LoVo (cell line): Measurements from ENCODE around the gene LIPK.
"Not testable (repeated sequence)": the region's sequence is repeated elsewhere in the genome, so short reads cannot be mapped to it uniquely, and the experiment has no call there.

ENCODE experiments used
- DNase-seq: peaks from one replicate; pipeline ENCODE4 v3.0.0-alpha.2; 2016; ENCODE audit warnings: low spot score

Gene LIPK

GRCh38 chr10:88715517-88715916, 9.5 kb downstream of the LIPK start:
- no peak for DNase-seq

GRCh38 chr10:88721392-88721791, 15.3 kb downstream of the LIPK start:
- DNase-seq = no peak

GRCh38 chr10:88725798-88726197, 19.7 kb downstream of the LIPK start:
- DNase-seq = no peak

- no peak for DNase-seq
Measured at GRCh38 chr10:88728107-88728763, 22.2 kb downstream of the LIPK start.

GRCh38 chr10:88730864-88731263, 24.8 kb downstream of the LIPK start:
- no peak for DNase-seq

DNA sequence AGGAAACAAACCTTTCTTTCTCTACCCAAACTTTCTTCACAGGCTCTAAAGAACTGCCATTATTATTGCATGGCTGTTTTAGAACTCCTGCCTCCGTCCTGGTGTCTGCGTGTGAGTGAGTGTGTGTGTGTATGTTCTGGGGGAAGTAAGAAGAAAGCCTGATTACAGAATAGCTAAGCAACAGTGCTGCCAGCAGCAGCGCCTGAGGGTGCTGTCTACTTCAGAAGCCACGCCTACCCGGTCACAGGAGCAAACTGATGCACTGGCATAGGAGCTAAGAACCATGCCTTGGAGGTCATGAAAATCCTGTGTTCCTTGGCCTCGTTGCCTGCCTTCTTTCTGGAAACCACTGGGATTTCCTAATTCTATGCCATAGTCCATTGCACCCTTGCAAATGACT, 25.2 kb downstream of the LIPK start:
- no peak for DNase-seq

- no peak for DNase-seq
Measured at GRCh38 chr10:88733215-88733614, 27.2 kb downstream of the LIPK start.

GRCh38 chr10:88735661-88736060, 29.6 kb downstream of the LIPK start:
- no peak for DNase-seq

GRCh38 chr10:88741921-88742320, 35.9 kb downstream of the LIPK start:
- DNase-seq = not testable (repeated sequence)

GRCh38 chr10:88742448-88742847, 36.4 kb downstream of the LIPK start:
- DNase-seq = no peak

DNA sequence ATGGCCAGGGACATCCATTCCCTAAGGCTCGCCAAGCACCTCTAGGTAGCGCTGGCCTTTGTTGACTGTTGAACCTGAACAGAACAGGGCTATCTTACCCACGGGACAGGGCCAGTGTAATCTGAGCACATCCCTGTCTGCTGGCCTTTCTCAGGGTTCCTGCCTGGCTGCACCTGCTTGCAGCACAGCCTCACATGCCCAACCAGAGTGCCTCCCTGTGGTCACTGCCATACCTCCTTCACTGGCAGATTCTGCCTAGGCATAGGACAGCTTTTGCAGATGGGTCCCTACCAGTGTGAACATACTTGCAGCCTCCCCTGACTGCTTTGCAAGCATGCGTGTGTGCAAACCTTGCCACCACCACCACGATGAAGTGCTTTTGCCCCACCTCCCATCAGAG, 38.0 kb downstream of the LIPK start:
- no peak for DNase-seq

DNA sequence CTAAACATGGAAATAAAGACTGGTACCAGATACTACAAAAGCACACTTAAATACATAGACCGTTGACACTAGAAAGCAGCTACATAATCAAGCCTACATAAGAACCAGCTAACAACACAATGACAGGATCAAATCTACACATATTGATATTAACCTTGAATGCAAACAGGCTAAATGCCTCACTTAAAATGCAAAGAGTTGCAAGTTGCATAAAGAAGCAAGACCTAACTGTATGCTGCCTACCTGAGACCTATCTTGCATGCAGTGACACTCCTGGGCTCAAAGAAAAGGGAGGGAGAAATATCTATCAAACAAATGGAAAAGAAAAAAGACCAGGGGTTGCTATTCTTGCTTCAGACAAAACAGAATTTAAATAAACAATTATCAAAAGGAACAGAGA, 39.6 kb downstream of the LIPK start:
- DNase-seq = no peak

- DNase-seq = no peak
Measured at GRCh38 chr10:88754287-88754686, 48.2 kb downstream of the LIPK start.

GRCh38 chr10:88755753-88756152, 49.7 kb downstream of the LIPK start:
- DNase-seq = no peak

- no peak for DNase-seq
Measured at GRCh38 chr10:88756660-88757059, 50.6 kb downstream of the LIPK start.

- DNase-seq = no peak
Measured at GRCh38 chr10:88759366-88760101, 53.5 kb downstream of the LIPK start, which contains the start of gene LIPN. Gene LIPN, plus strand, starts transcription at chr10:88760020. Its CDS starts 1,386 bp downstream, at chr10:88761406.

GRCh38 chr10:88762906-88763305, 56.9 kb downstream of the LIPK start:
- no peak for DNase-seq

DNA sequence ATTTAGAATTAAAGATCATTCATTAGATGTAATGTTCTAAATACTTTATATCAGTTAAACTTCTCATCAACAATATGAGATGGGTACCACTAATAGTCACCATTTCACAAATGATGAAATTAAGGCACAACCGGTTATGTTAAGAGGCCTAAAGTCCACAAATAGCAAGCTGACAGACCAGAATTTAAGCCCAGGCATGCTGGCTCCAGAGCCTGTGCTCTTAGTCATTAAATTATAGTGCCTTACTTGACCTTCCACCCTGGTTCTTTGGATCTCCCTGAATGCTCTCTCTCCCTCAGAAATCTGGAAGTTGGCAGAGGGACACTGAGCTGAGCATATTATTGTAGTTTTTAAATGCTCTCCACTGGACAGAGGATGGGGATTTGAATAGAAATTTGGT, 57.4 kb downstream of the LIPK start:
- no peak for DNase-seq

DNA sequence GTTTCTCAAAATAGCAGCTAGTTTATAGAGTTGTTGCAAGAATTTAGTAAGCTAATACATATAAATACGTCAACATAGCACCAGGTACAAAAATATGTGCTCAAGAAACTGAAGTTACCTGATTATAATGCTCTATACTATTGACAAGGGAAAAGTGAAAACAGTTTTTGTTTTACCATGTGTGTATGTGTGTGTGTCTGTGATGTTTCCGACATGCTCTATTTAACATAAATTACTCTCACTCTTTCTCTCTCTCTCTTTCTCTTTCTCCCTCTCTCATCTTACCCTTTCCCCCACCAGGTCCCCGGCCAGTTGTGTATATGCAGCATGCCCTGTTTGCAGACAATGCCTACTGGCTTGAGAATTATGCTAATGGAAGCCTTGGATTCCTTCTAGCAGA, 58.1 kb downstream of the LIPK start:
- no peak for DNase-seq

GRCh38 chr10:88765816-88766215, 59.8 kb downstream of the LIPK start:
- no peak for DNase-seq

DNA sequence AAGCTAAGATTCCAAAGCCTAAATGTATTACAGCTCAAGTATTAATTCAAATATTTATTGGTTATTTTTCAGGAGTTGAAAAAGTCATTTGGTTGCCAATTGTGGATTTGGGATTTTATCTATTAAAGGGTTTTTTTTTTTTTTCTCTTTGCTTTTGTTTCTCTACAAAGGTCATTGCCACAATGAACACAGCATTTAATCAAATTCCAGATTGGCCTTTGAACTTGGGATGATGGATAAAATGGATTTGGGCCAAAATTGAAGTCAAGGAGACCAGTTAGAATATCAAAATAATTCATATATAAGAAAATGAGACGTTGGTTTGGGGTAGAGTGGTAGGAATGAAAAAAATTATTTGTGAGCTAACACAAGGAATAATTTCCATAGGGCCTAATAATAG, 63.3 kb downstream of the LIPK start:
- DNase-seq = no peak

- DNase-seq = no peak
Measured at GRCh38 chr10:88781206-88781605, 75.2 kb downstream of the LIPK start.

- no peak for DNase-seq
Measured at GRCh38 chr10:88782222-88782621, 76.2 kb downstream of the LIPK start.

DNA sequence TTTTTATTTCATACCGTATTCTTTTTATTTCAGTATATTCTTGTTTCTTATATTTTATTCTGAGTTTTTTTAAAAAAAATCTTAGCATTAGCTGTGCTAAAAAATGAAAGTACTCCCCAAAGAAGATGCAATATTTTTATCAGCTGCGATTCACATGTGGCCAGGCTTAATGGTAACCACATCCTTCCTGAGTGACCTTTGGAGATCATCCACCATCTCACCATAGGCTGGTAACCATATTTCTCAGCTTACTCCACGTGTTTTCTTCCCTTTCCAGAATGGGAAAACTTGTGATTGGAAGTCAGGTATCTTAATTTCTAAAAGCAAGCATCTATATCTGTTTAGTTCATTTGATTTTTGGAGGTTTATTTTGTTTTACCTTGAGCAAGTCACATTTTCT, 77.7 kb downstream of the LIPK start:
- no peak for DNase-seq
